Choroid plexus epithelial cell (primary cell): ENCODE data around the gene FBXO15.

Experiments used
- DNase-seq: peaks from one replicate; pipeline ENCODE4 v3.0.0-alpha.2; 2010; ENCODE audit warnings: low read depth
- H3K4me3 ChIP-seq: 2 replicates; pipeline ENCODE4 v1.5.1; 2011; ENCODE audit warnings: low read depth, mild to moderate bottlenecking, control low read depth, low read length, moderate library complexity
- CTCF ChIP-seq: conservative IDR thresholded peaks from 2 replicates; pipeline ENCODE4 v1.5.1; 2011; ENCODE audit warnings: low read depth, mild to moderate bottlenecking, control low read depth, inconsistent platforms, low read length, moderate library complexity

Gene FBXO15

GRCh38 chr18:74137920-74138538, 9.6 kb downstream of the FBXO15 start:
- no peak for DNase-seq
- no peak for TF ChIP-seq CTCF
- no peak overlapping the region for H3K4me3 ChIP-seq

- peak; percentile 45 for DNase-seq
- TF ChIP-seq CTCF, result no peak
- H3K4me3 ChIP-seq, result no peak overlapping the region
Observed at GRCh38 chr18:74132201-74132600, 15.4 kb downstream of the FBXO15 start.

- no peak for DNase-seq
- TF ChIP-seq CTCF, result no peak
- H3K4me3 ChIP-seq, result no peak overlapping the region
Observed at GRCh38 chr18:74131124-74131523, 16.5 kb downstream of the FBXO15 start.

- DNase-seq, result no peak
- H3K4me3 ChIP-seq, result no peak overlapping the region
- no peak for TF ChIP-seq CTCF
Observed at GRCh38 chr18:74128159-74128558, 19.5 kb downstream of the FBXO15 start.

GRCh38 chr18:74126684-74127655, 20.7 kb downstream of the FBXO15 start:
- no peak for TF ChIP-seq CTCF
- DNase-seq, result no peak

GRCh38 chr18:74124642-74125041, 23.0 kb downstream of the FBXO15 start:
- DNase-seq, result peak; percentile 24
- TF ChIP-seq CTCF, result no peak
- H3K4me3 ChIP-seq, result no peak overlapping the region

More at GRCh38 chr18:74126684-74127655, 20.7 kb downstream of the FBXO15 start:
- no peak overlapping the region for H3K4me3 ChIP-seq
